GM21367 (cell line): Measurements from ENCODE around the gene XPO1.

Source experiments
- ATAC-seq: cut with Tn5 transposase; IDR thresholded peaks from one replicate; pipeline ENCODE4 v1.9.1; 2021; ENCODE audit not compliant: unreplicated experiment

The XPO1 gene

GRCh38 chr2:61435291-61435690, 102.9 kb downstream of the XPO1 start:
- ATAC-seq, result no peak

- ATAC-seq, result no peak
Observed at GRCh38 chr2:61434314-61434713, 103.8 kb downstream of the XPO1 start.

- no peak for ATAC-seq
Observed at GRCh38 chr2:61433606-61434005, 104.5 kb downstream of the XPO1 start.

GRCh38 chr2:61432990-61433389, 105.2 kb downstream of the XPO1 start:
- no peak for ATAC-seq

GRCh38 chr2:61431345-61431744, 106.8 kb downstream of the XPO1 start:
- ATAC-seq, result no peak
